Stimulated activated CD8-positive, alpha-beta memory T cell treated with anti-CD3 and anti-CD28 coated beads, Interleukin-7, amount 100 ng/mL, for 1 hour (primary cell): ENCODE measurements around the gene PRKCA.
"Not testable (repeated sequence)": the region's sequence is repeated elsewhere in the genome, so short reads cannot be mapped to it uniquely, and the experiment has no call there.

ENCODE experiments used
- DNase-seq, 2 donors: peaks; one replicate each; pipeline ENCODE4 v3.0.0-alpha.2; 2020; ENCODE audit warnings: low read depth in 2 of 2

The PRKCA gene

DNA sequence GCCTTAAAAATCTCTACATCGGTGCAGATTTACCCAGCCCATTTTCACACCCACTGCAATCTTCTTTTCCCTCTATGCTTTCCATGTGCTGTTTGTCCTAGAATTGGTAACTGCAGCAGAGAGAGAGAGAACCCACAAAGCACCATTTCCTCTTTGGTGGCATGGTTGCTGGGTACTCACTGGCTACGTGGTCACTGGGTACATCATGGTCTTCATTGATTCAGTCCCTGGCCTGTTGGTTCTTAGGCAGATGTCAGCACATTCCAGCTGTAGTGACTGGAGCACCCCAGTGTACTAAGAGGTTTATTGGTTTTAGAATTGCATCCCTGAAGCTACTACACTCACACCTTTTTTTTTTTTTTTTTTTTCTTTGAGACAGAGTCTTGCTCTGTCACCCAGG lies 376.4 kb downstream of the PRKCA start:
- DNase-seq: no peak

DNA sequence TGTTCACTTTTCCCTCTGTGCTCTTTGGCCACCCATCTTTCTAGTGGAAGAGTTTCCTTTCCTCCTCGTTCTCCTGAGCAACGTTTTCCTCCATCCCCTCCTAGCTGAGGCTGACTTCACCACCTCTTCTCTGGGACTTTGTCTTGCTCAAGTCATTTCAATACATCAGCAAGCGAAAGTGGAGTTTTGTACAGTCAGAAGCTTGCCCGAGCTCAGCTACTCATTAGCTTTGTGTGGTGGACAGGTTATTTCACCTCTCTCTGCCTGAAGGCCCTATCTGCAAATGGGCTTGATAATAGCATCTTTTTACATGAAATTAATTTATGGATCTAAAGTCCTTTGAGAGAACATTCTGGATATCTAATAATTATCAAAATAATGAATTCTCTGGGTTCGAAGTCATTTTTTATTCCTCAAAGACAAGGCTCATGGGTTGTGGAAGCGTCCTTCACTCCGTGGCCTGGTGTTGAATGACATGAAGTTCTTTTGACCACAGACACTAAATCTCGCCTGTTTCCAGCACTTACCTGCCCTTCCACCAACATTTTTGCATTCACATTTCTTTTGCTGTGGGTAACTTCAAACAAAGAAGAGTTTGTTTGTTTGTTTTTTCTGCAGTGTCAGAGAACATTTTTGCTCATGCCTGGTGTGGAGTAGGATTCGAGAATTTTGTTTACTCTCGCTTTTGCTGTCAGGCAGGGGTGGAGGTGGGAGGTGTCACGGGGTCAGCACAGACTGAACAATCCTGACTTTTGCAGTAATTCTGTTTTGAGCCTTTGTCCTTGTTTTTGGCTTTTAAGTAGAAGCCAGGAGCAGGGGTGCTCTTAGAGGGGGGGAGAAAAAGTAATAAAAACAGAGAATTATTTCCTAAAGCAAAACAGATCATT lies 377.5 kb downstream of the PRKCA start:
- no peak for DNase-seq

DNA sequence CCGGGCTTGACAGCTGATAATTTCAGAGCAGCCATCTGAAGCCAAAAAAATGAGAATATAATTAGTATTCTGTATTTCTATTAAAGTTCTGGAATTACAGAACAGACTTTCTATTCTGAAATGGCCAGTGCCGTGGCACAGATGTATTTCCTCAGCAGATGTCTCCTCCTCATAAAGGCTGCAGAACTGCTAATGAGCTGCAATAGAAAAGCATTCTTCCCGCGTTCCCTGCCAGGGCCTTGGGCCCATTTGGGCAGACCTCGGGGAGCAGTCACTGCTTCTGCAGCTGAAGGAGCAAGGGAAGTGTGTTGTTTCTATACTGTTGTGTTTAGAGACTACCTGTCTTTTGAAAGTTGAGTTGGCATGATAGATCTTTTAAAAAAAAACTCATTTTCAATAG lies 379.9 kb downstream of the PRKCA start:
- DNase-seq: no peak

DNA sequence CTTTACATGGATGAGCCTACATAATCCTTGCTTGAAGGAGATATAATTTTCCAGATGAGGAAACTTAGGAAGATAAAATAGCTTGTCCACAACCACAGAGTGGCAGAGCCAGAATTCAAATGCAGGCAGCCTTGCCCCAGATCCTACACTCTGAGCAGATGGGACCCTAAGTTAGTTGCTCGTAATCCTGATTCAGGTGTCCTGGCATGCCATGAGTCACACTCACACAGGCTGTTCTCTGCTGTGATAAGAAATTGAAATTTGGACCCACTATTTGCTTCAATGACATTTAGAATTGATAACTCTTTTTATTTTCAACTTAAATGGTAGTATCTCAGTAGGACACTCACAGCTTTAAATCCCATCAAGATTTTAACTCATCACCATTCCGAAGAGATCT lies 381.8 kb downstream of the PRKCA start:
- DNase-seq: no peak

DNA sequence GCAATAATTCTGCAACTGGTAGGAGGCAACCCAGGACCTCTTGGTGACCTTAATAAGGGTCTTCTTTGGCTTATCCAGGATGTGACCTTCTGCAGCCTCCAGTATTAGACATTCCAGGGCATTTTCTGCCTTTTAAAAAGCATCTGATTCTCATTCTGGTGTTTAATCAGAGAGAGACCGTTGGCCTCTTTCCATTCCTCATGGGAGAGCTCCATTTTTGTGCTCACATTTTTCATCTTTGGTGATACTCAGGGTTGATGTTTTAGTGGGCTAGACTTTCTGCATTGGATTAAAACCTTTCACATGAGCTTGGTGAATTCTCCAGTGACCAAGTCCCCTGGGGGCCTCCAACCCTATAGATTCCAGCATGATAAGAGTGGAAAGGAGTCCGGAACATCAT lies 382.3 kb downstream of the PRKCA start:
- DNase-seq: no peak

DNA sequence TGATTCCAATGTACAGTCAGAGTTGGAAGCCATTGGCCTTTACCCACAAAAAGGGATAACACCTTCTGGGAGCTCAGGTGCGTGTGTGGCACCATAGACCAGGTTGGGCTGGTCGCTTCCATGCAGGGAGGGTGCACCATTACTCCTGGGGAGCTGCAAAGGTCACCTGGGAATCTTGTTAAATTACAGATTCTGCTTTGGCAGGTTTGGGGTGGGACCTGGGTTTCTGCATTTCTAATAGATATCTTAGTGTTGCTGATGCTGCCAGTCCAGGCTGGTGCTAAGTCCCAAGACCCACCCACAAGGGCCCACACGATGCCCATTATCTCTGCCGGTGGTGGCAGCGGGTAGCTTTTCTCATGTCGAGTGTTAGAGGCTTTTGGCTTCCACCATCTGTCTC lies 384.2 kb downstream of the PRKCA start:
- DNase-seq: no peak

DNA sequence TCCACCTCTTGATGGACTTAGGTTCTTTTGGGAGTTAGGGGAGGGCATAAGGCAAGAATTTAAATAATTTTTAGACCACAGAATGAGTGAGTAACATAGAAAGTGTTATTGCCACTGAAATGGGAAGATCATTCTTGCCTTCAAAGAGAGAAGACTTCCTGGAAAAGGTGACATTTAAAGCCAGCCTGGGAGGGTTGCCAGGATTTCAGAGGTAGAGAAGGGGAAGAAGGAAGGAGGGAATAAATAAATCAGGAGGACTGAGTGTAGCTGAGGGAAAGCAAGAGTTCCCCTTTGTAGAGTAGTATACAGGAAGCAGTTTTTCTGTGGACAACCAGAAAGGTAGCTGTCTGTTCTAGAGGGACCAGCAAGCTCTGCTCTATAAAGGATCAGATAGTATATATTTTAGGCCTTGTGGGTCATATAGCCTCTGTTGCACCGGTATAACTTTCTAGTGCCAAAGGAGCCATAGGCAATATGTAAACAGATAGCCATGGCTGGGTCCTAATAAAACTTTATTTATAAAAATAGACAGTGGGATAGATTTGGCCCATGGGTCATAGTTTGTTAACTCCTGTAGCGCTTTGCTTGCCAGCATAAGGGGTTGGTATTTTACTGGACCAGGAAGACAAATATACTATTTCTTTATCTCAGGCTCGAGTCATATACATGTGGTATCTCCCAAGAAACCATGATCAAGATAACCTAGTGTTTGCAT lies 385.3 kb downstream of the PRKCA start:
- no peak for DNase-seq

DNA sequence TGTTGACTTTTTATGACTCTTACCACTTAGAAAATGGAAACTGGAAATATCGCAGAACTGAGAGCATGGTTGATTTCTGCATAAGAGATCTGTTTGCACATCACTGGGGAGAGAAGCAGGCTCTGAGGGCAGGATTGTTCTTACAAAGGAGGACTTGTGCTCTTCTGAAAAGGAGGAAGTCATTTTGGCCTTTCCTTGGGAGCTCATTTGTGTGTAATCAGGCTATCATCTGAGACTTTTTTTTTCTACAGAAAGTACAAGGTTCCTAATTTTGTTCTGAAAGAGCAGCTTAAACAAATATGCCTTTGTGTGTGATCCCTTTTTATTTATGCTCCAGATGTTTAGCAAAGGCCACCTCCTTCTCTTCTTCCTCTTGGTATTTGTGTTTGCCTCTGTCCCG lies 386.8 kb downstream of the PRKCA start:
- no peak for DNase-seq

DNA sequence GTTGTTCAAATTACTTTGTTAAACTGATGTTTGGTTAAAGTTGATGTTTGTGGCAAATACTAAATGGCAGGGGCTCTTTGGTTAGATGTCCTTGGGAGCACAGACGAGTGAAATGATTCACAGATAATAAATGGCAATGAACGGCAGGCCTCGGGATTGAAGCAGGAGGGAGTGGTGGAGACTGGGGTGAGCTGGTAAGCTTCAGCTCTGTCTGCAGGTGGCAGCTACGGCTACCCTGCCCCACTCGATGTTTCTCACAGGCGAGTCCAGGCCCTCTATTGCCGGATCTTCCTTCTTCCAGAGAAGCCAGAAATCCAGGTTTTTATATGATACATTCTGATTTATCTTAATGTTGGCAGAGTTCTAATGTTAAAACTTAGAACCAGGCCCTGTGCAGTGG lies 387.8 kb downstream of the PRKCA start:
- no peak for DNase-seq

DNA sequence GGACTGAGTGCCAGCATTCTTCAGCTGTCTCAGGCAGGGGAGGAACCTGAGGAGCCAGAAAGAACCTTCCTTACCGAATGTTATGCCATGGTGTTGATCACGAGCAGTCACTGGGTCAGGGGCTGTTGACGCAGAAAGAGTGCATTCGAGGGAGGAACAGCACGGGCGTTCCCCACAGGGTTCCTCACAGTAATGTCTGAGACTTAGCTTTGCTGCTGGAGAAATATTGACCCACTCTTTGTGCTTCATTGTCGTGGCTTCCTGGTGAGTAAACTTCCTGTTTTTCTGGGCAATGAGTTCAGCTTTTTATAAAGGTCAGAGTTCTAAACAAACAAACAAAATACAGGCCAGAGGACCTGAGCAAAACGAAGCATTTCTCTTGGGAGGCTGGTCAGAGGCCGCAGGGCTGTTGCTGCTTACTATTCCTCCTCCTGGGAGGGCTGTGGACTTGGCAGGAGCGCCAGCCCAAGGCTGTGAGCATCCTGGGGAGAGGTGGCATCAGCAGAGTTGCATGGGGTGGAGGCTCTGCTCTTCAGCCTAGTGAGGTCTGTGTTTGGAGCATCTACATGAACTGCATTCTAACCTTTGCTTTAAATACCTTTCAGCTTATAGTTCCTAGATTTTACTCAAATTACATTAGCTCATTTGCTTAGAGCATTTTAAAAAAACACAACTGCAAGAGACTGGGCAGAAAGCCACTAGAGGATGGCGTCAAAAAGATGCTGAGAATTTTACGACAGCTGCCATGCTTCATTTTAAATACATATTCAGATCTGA lies 389.4 kb downstream of the PRKCA start:
- DNase-seq: no peak

DNA sequence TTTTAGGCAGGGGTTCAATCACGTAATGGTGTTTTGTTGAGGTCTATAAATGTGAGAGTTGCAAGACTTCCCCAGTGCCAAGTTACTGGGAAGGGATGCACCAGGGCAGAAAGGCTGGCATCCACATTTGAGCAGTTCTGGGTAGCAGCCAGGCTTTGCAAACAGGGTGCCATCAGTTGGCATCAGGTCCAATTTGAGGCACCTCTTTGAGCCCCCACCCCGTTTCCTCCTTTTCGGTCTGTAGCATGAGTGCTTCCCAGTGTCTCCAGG lies 389.9 kb downstream of the PRKCA start:
- no peak for DNase-seq

DNA sequence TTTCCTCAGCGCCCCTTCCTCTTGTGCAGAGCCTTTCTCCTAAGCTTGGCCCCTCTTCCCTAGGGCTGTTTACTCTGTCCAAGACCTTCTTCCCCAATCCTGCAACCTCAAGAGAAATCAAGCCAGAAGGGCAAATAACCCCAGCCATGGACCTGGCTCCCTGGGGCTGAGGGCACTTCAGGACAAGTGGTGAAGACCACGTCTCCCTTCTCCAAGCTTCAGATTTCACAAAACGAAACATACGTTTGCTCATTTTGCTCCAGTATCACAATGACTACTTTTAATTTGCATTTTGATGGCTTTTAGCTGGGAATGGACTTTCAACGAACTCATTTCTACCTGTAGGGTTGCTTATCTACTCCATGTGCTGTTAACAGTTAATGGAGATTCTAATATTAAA lies 392.7 kb downstream of the PRKCA start:
- no peak for DNase-seq

DNA sequence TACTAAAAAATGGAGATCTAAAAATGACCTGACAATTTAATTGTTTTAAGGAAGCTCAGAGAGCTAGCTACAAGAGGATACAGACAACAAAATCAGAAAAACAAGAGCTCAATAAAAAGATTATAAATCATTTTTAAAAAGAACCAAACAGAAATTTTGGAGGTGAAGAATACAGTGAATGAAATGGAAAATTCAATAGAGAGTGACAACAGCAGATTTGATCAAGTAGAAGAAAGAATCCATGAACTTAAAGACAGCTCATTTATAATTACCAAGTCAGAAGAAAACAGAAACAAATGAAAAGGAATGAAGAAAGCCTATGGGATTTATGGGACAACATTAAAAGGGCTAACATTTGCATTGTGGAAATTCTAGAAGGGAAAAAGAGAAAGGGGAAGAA lies 395.9 kb downstream of the PRKCA start:
- DNase-seq: no peak

DNA sequence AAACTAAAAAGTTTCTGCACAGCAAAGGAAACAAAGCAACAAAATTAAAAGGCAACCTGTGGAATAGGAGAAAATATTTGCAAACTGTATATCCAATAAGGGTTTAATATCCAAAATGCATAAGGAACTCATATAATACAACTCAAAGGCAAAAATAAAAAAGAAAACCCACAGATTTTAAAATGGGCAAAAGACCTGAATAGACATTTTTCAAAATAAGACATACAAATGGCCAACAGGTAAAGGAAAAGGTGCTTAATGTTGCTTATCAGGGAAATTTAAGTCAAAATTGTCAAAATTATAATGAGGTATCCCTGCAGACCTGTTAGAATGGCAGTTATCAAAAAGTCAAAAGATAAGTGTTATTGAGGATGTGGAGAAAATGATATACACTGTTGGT lies 399.0 kb downstream of the PRKCA start:
- no peak for DNase-seq

DNA sequence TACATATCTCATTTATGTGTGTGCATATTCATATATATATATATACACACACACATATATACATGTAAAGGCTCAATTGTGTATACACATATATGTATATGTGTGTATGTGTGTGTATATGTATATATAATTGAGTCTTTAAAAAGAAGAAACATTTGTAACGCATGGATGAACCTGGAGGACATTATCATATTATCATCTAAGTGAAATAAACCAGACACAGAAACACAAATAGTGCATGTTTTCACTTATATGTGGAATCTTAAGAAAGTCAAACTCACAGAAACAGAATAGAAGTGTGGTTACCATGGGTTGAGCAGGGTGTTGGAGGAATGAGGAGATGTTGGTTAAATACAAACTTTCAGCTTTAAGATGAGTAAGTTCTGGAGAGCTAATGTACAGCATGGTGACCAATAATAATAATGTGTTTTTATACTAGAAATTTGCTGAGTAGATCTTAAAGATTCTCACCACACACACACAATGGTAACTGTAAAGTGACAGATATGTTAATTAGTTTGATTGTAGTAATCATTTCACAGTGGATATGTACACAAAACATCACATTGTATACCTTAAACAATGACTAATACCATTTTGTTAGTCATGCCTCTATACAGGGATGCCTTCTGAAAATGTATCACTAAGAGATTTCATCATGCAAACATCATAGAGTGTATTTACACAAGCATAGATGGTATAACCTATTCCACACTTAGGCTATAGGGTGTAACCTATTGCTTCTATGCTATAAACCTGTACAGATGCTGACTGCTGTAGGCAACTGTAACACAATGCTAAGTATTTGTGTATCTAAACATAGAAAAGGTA lies 399.9 kb downstream of the PRKCA start:
- DNase-seq: no peak

DNA sequence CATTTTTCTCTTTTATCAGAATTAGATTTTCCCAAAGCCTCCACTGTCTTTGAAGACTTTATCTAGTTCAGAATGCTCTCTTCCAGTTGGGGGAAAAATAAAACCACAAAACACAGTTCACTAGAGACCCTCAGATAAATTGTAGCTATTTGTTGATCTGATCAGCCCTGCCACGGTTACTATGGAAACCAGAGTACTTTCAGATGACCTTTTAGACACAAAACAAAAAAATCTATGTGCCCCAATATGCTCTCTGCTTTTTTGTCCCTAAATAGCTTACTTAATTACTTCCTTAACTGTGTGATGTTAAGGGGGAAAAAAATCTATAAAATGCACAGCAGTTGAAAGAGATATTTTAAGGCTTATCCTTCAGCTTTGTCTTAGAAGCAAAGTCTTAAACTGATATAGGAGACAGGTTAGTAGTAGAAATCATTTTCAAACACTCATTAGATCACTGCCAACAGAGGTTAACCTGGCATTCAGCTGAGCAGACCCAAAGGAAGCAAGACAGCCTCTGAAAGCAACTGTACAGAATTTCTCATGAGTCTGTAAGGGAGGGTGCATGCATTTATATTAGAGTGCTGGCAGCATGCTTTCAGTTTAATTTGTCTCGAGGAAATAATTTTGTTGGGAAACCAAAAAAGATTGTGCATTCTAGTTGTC lies 402.6 kb downstream of the PRKCA start:
- DNase-seq: no peak

DNA sequence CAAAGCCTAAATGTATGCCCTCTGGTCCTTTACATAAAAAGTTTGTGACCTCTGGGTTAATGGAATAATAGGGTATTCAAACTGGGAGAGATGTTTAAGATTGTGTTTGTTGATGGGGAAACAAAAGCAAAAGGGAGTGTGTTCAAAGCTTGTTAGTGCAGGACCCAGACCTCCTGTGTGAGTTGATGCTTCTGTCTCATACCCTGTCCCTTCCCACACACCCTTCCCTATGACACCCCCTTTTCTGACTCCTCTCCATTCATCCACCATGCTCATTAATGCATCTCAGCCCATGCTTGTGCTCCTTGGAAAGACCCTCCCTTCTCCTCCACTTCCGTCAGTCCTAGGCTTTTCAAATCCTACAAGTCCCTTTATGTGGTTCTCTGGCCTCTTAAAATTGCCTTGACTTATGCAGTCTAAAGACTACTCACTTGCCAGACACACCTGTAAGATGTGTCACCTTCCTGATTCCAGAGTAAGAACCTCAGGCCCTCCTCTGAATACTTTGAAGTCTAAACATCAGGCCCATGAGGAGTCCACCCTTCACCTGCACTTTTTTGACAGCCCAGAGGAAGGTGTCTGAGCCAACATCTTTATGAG lies 404.5 kb downstream of the PRKCA start:
- no peak for DNase-seq

DNA sequence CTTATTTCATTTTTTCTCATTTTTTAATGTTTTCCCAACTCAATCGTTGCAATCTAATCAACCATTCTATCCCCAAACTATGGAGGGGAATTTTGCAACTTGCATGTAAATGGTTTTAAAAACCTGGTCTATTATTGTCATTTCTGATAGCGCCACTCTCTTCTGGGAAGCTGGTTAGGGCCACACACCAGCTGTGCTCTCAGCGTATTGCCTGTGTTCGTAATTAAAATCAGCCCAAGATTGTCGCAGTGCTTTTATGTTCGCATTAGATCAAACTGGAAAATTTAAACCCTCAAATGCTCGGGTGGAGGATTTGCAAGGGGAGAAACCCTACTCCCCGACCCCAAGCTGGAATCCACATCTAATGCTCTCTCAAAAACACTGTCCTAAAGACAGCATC lies 409.0 kb downstream of the PRKCA start:
- DNase-seq: no peak

DNA sequence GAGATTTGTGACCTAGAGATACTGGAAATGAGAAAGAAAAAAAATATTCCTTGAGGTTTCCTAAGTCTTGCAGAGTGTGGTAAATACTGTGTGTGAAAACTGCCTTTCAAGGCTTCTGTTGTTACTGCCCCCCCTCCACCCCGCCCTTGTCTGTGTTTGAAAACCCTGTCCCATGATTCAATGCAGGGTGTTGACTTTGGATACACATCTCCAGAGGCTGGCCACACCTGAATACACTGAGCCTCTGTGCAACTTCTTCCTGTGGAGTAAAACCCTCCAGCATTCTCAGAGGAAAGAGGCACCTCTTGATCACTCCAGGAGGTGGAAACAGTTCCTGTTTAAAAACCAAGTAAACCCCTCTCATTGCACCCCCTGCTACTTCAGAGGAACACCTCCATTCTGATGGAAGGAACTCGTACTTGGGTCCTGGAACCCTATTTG lies 409.5 kb downstream of the PRKCA start:
- DNase-seq: no peak

DNA sequence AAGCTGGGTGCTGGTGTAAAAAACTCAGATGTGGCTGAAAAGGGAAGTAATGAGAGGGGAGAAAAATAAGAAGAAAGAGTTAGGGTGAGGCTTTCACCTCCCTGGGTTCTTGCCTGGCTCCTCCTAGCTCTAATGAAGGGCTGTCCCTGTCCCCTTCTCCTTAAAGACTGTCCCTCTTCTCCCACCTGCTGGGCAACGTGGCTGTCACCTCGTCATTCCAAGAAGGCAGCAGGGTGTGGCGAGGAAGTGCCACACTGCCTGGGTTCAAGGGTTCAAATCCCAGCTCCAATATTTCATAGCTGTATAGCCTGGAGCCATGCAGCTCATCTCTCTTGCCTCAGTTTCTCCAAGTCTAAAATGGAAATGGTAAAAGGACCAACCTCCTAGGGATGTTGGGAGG lies 410.0 kb downstream of the PRKCA start:
- no peak for DNase-seq

DNA sequence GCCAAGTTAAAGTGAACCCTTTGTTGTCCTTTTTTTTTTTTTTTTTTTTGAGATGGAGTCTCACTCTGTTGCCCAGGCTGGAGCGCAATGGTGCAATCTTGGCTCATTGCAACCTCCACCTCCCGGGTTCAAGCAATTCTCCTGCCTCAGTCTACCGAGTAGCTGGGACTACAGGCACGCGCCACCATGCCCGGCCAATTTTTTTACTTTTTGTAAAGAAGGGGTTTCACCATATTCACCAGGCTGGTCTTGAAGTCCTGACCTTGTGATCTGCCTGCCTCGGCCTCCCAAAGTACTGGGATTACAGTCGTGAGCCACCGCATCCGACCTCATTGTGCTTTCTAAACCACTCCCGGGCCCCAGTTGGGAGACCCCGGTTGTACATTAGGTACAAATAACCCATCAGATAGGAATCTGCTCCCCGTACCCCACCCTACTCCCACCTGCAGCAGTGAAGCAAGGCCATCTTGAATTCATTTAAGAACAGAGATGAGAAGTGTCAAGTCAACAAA lies 410.7 kb downstream of the PRKCA start:
- DNase-seq: not testable (repeated sequence)
